Diencephalon (tissue), 1 donor: ENCODE data around the gene VAMP5. TPM values are rescaled to one million over a fixed set of nuclear protein-coding genes. Genes with fewer than 3 reads are reported as not detected.

ENCODE experiments used
- small RNA-seq: library from RNA; depleted of rRNA; stranded (forward); fragments of <200 nt; gene quantifications from one replicate; pipeline ENCODE3, GENCODE V24; 2014
- total RNA-seq: library from RNA; depleted of rRNA; stranded (reverse); fragments of >200 nt; gene quantifications from one replicate; pipeline ENCODE4 v1.2.3, GENCODE V29; 2014

VAMP5 gene
- 5.1 TPM for total RNA-seq

GRCh38 chr2:85584354-85584856 lies at the start of gene VAMP5:
VAMP5 (plus strand) TSS chr2:85584431; CDS start chr2:85584491, 60 bp downstream.

GRCh38 chr2:85538507-85539360 lies 45.5 kb upstream of the VAMP5 start, which contains the start of gene MAT2A:
MAT2A (plus strand) TSS chr2:85539168; CDS start chr2:85539288, 120 bp downstream.

GRCh38 chr2:85561280-85562212 lies 22.7 kb upstream of the VAMP5 start, which contains the start of gene GGCX:
GGCX (minus strand) TSS chr2:85561493; CDS start chr2:85561428, 65 bp downstream.

GRCh38 chr2:85577386-85578242 lies 6.6 kb upstream of the VAMP5 start, which contains the start of gene VAMP8:
VAMP8 (plus strand) TSS chr2:85577586; CDS start chr2:85577647, 61 bp downstream.

GRCh38 chr2:85595301-85596025 lies 11.2 kb downstream of the VAMP5 start, which contains the start of gene RNF181:
RNF181 (plus strand) TSS chr2:85595745; CDS start chr2:85595764, 19 bp downstream.

GRCh38 chr2:85602476-85603234 lies 18.4 kb downstream of the VAMP5 start, which contains the start of gene TMEM150A:
TMEM150A (minus strand) TSS chr2:85602698; CDS start chr2:85601948, 750 bp downstream.

GRCh38 chr2:85611705-85612587 lies 27.7 kb downstream of the VAMP5 start, which contains the start of gene C2orf68:
C2orf68 (minus strand) TSS chr2:85612066; CDS start chr2:85611984, 82 bp downstream.

Small RNA genes within 50 kb of the gene (small RNA-seq; reads per million reads assigned to genes)
- gene RN7SL126P, result not detected

Other genes starting within 250 kb of the VAMP5 start
- gene RETSAT, start 229.9 kb upstream of the VAMP5 start, total RNA-seq, result 16.4 TPM
- 15.0 TPM for gene ELMOD3, start 229.7 kb upstream of the VAMP5 start, total RNA-seq
- gene CAPG, start 174.1 kb upstream of the VAMP5 start, total RNA-seq, result 9.0 TPM
- gene SH2D6, start 165.7 kb upstream of the VAMP5 start, total RNA-seq, result 0.23 TPM
- 95.0 TPM for gene MAT2A, start 45.3 kb upstream of the VAMP5 start, total RNA-seq
- 28.8 TPM for gene GGCX, start 22.9 kb upstream of the VAMP5 start, total RNA-seq
- 3.0 TPM for gene VAMP8, start 6.8 kb upstream of the VAMP5 start, total RNA-seq
- 65.7 TPM for gene RNF181, start 11.3 kb downstream of the VAMP5 start, total RNA-seq
- gene TMEM150A, start 18.3 kb downstream of the VAMP5 start, total RNA-seq, result 2.5 TPM
- gene C2orf68, start 27.6 kb downstream of the VAMP5 start, total RNA-seq, result 29.1 TPM
- gene USP39, start 31.8 kb downstream of the VAMP5 start, total RNA-seq, result 38.5 TPM
- gene SFTPB, start 83.8 kb downstream of the VAMP5 start, total RNA-seq, result not detected
- not detected for gene GNLY, start 109.9 kb downstream of the VAMP5 start, total RNA-seq
- gene ATOH8, start 169.6 kb downstream of the VAMP5 start, total RNA-seq, result 3.2 TPM